Stimulated activated CD4-positive, alpha-beta T cell treated with anti-CD3 and anti-CD28 coated beads, Interleukin-4, amount 100 ng/mL, for 24 hours (primary cell): Measurements from ENCODE around the gene PUS7L.
"Not testable (repeated sequence)": the region's sequence is repeated elsewhere in the genome, so short reads cannot be mapped to it uniquely, and the experiment has no call there.

Experiments used
- DNase-seq: peaks from one replicate; pipeline ENCODE4 v3.0.0-alpha.2; 2020

Gene PUS7L

GRCh38 chr12:43749016-43749415, 9.6 kb downstream of the PUS7L start:
- DNase-seq: no peak

GRCh38 chr12:43744826-43745225, 13.8 kb downstream of the PUS7L start:
- no peak for DNase-seq

GRCh38 chr12:43742106-43742505, 16.5 kb downstream of the PUS7L start:
- no peak for DNase-seq

GRCh38 chr12:43740511-43741100, 18.0 kb downstream of the PUS7L start:
- DNase-seq: no peak

- DNase-seq: no peak
Observed at GRCh38 chr12:43737646-43738045, 20.9 kb downstream of the PUS7L start.

GRCh38 chr12:43736927-43737440, 21.6 kb downstream of the PUS7L start:
- DNase-seq: no peak

- no peak for DNase-seq
Observed at GRCh38 chr12:43733687-43734086, 24.9 kb downstream of the PUS7L start.

- no peak for DNase-seq
Observed at GRCh38 chr12:43730283-43730682, 28.3 kb downstream of the PUS7L start.

GRCh38 chr12:43728698-43729097, 29.9 kb downstream of the PUS7L start:
- no peak for DNase-seq

- DNase-seq: no peak
Observed at GRCh38 chr12:43728117-43728516, 30.5 kb downstream of the PUS7L start.

GRCh38 chr12:43723134-43723533, 35.5 kb downstream of the PUS7L start:
- DNase-seq: no peak

- DNase-seq: no peak
Observed at GRCh38 chr12:43722621-43723020, 36.0 kb downstream of the PUS7L start.

- no peak for DNase-seq
Observed at GRCh38 chr12:43711348-43711747, 47.2 kb downstream of the PUS7L start.

GRCh38 chr12:43703772-43704171, 54.8 kb downstream of the PUS7L start:
- DNase-seq: not testable (repeated sequence)

GRCh38 chr12:43701194-43701593, 57.4 kb downstream of the PUS7L start:
- not testable (repeated sequence) for DNase-seq

GRCh38 chr12:43696154-43696553, 62.4 kb downstream of the PUS7L start:
- DNase-seq: no peak

GRCh38 chr12:43694879-43695278, 63.7 kb downstream of the PUS7L start:
- no peak for DNase-seq

- DNase-seq: no peak
Observed at GRCh38 chr12:43692064-43692463, 66.5 kb downstream of the PUS7L start.

GRCh38 chr12:43685491-43685890, 73.1 kb downstream of the PUS7L start:
- DNase-seq: not testable (repeated sequence)

GRCh38 chr12:43676183-43676813, 82.3 kb downstream of the PUS7L start:
- no peak for DNase-seq

GRCh38 chr12:43675048-43675904, 83.3 kb downstream of the PUS7L start:
- no peak for DNase-seq

- DNase-seq: no peak
Observed at GRCh38 chr12:43669373-43669772, 89.2 kb downstream of the PUS7L start.
